Gastrocnemius medialis (tissue), 4 donors: ENCODE data around the gene HTRA3. TPM values are rescaled to one million over a fixed set of nuclear protein-coding genes. Genes with fewer than 3 reads are reported as not detected.

ENCODE experiments used
- ATAC-seq, 2 donors: fragments of 150-250 bp; one replicate each; pipeline ENCODE4 v1.9.1; 2016
- DNase-seq, 2 donors: peaks; one replicate each; pipeline ENCODE4 v3.0.0-alpha.2; 2019
- H3K27ac ChIP-seq, 4 donors: fragments of 200-600 bp; sonication (generic); 1 replicate in 1 of 4; 2 replicates in 3 of 4; pipeline ENCODE4 v1.5.1; 2016 to 2018; ENCODE audit warnings: mild to moderate bottlenecking in 2 of 4, moderate library complexity in 1 of 4
- H3K27me3 ChIP-seq, 3 donors: fragments of 200-600 bp; sonication (generic) in 2 of 3; 1 replicate in 1 of 3; 2 replicates in 2 of 3; pipeline versions ENCODE4 v1.5.1 to v1.6.0; 2016 to 2019; ENCODE audit warnings: mild to moderate bottlenecking in 1 of 3, moderate library complexity in 1 of 3
- H3K36me3 ChIP-seq, 2 donors: fragments of 200-600 bp; sonication (generic) in 1 of 2; one replicate each; pipeline ENCODE4 v1.5.1; 2017 to 2018
- H3K4me1 ChIP-seq, 2 donors: fragments of 200-600 bp; sonication (generic) in 1 of 2; one replicate each; pipeline ENCODE4 v1.5.1; 2016 to 2017; ENCODE audit warnings: mild to moderate bottlenecking in 2 of 2
- H3K4me3 ChIP-seq, 4 donors: fragments of 200-600 bp; sonication (generic) in 3 of 4; 1 replicate in 1 of 4; 2 replicates in 3 of 4; pipeline ENCODE4 v1.5.1; 2016 to 2019; ENCODE audit warnings: mild to moderate bottlenecking in 2 of 4
- H3K9me3 ChIP-seq, 3 donors: fragments of 200-600 bp; sonication (generic) in 2 of 3; 1 replicate in 1 of 3; 2 replicates in 2 of 3; pipeline ENCODE4 v1.5.1; 2016 to 2019
- POLR2A ChIP-seq, 2 donors: fragments of 450-650 bp; IDR thresholded peaks; one replicate each; pipeline ENCODE4 v1.6.1; 2017; ENCODE audit warnings: antibody characterized with exemption in 2 of 2, mild to moderate bottlenecking in 2 of 2, moderate library complexity in 2 of 2
- in situ Hi-C, 4 donors: fragments of 200-750 bp; cut with MboI; loops; one replicate each; pipeline versions ENCODE4 v1.15.0 to v1.8.0; 2017; ENCODE audit warnings: low sequenced_read_pairs in 4 of 4
- intact Hi-C: fragments of 100-400 bp; cut with DNase I; formaldehyde crosslinking; loops from one replicate; pipeline ENCODE4 v1.15.1; 2023; ENCODE audit warnings: low total_unique reads
- total RNA-seq, 4 donors: library from RNA; depleted of rRNA; stranded (reverse); fragments of >200 nt; gene quantifications; one replicate each; pipeline versions ENCODE4 v1.1.0 to v1.2.3, GENCODE V29; 2016
- TF ChIP-seq, protein P1 (sequence below), 5 experiments: fragments of 450-650 bp in 3 of 5; fragments of 200-600 bp in 2 of 5; sonication (generic) in 2 of 5; IDR thresholded peaks in 4 of 5; conservative IDR thresholded peaks in 1 of 5; 1 replicate in 4 of 5; 2 replicates in 1 of 5; pipeline ENCODE4 v1.5.1; 2016 to 2019; ENCODE audit warnings: antibody characterized with exemption in 5 of 5, mild to moderate bottlenecking in 3 of 5, moderate library complexity in 3 of 5

HTRA3 gene
- total RNA-seq, 4 donors from 2014 or later: 8.4 to 22.2 (median 16.0) TPM

GRCh38 chr4:8291701-8292477, 22.3 kb downstream of the HTRA3 start:
- Histone ChIP-seq H3K27ac (no peak overlapping the region), H3K36me3 (no peaks in the 10 kb centered on the region), H3K4me1 (no peaks in the 10 kb centered on the region), H3K9me3 (no peaks in the 10 kb centered on the region), H3K27me3 (no peaks in the 10 kb centered on the region), H3K4me3 (no peak overlapping the region)
- intact Hi-C loops (no loop called here), in situ Hi-C loops (no loop called here)
- DNase-seq (peak in 1 of 2 donors; percentile 4), ATAC-seq (no peak)
- TF ChIP-seq POLR2A (IDR thresholded peaks at IDR 0.05): no peak
- TF ChIP-seq, protein P1, sequence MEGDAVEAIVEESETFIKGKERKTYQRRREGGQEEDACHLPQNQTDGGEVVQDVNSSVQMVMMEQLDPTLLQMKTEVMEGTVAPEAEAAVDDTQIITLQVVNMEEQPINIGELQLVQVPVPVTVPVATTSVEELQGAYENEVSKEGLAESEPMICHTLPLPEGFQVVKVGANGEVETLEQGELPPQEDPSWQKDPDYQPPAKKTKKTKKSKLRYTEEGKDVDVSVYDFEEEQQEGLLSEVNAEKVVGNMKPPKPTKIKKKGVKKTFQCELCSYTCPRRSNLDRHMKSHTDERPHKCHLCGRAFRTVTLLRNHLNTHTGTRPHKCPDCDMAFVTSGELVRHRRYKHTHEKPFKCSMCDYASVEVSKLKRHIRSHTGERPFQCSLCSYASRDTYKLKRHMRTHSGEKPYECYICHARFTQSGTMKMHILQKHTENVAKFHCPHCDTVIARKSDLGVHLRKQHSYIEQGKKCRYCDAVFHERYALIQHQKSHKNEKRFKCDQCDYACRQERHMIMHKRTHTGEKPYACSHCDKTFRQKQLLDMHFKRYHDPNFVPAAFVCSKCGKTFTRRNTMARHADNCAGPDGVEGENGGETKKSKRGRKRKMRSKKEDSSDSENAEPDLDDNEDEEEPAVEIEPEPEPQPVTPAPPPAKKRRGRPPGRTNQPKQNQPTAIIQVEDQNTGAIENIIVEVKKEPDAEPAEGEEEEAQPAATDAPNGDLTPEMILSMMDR (IDR thresholded peaks at IDR 0.05 in 4 of 5, conservative IDR thresholded peaks at IDR 0.05 in 1 of 5): no peak

DNA sequence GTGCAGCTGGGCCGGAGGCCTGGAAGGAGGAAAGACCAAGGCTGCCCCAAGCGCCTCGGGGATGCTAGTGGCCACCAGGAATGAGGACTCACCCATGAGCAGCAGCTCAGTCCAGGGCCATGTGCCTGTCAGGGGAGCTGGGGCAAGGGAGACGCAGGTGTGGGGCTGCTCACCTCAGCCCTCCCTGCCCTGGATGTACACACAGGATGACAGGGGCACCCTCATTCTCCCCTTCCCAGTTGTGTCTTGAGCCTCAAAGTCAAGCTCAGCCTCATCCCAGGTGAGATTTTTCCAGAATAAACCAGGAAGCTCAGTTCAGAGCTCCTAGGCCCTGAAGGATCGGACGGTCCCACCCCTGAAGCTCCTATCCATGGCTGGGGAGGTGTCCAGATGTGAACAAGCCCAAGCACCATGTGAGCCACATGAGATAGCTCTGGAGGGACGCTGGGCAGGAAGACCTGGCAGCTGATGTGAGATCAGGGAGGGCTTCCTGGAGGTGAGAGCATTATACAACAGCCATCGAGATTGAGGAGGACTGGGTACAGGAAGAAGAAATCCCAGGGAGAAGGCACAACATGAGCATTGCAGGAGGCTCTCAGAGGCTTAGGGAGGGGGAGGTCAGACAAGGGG, 23.0 kb downstream of the HTRA3 start:
- ATAC-seq (no peak), DNase-seq (peak in 1 of 2 donors; percentile 4)
- no peaks in the 10 kb centered on the region for H3K9me3 ChIP-seq
- no peaks in the 10 kb centered on the region for H3K36me3 ChIP-seq
- in situ Hi-C loops: no loop called here
- intact Hi-C loops: no loop called here
- no peaks in the 10 kb centered on the region for H3K27me3 ChIP-seq
- H3K4me1 ChIP-seq: no peaks in the 10 kb centered on the region
- H3K27ac ChIP-seq: no peak overlapping the region
- H3K4me3 ChIP-seq: no peak overlapping the region
- TF ChIP-seq POLR2A (IDR thresholded peaks at IDR 0.05): no peak
- TF ChIP-seq, protein P1 (IDR thresholded peaks at IDR 0.05 in 4 of 5, conservative IDR thresholded peaks at IDR 0.05 in 1 of 5): no peak

GRCh38 chr4:8293131-8293975, 23.8 kb downstream of the HTRA3 start:
- no peaks in the 10 kb centered on the region for H3K4me1 ChIP-seq
- DNase-seq (peak in 1 of 2 donors; percentile 8), ATAC-seq (no peak)
- H3K4me3 ChIP-seq: no peak overlapping the region
- H3K27ac ChIP-seq: no peak overlapping the region
- intact Hi-C loops (no loop called here), in situ Hi-C loops (no loop called here)
- no peaks in the 10 kb centered on the region for H3K9me3 ChIP-seq
- no peaks in the 10 kb centered on the region for H3K27me3 ChIP-seq
- no peaks in the 10 kb centered on the region for H3K36me3 ChIP-seq
- TF ChIP-seq, protein P1 (IDR thresholded peaks at IDR 0.05 in 4 of 5, conservative IDR thresholded peaks at IDR 0.05 in 1 of 5): no peak

DNA sequence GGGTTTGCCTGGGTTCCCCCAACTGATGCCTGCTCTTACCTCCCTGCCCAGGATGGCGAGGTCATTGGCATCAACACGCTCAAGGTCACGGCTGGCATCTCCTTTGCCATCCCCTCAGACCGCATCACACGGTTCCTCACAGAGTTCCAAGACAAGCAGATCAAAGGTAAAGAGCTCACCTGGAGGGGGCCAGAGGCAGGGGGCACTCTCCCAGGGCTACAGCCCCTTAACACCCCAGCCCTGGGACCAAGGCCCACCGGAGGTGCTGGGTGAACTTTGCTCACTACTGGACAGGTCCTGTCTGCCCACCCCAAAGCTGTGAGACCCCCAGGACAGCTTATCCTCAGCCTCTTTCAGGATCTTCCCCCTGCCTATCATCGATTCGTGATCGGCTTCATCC, 24.5 kb downstream of the HTRA3 start:
- no peaks in the 10 kb centered on the region for H3K27me3 ChIP-seq
- intact Hi-C loops (no loop called here), in situ Hi-C loops (no loop called here)
- ATAC-seq (no peak), DNase-seq (no peak)
- no peaks in the 10 kb centered on the region for H3K36me3 ChIP-seq
- H3K4me3 ChIP-seq: no peak overlapping the region
- H3K4me1 ChIP-seq: no peaks in the 10 kb centered on the region
- no peak for TF ChIP-seq POLR2A (IDR thresholded peaks at IDR 0.05)
- TF ChIP-seq, protein P1 (IDR thresholded peaks at IDR 0.05 in 4 of 5, conservative IDR thresholded peaks at IDR 0.05 in 1 of 5): no peak
- H3K27ac ChIP-seq: no peak overlapping the region
- H3K9me3 ChIP-seq: no peaks in the 10 kb centered on the region
